HG03521 (cell line): ENCODE data around the gene SMKR1.
"Not testable (repeated sequence)": the region's sequence is repeated elsewhere in the genome, so short reads cannot be mapped to it uniquely, and the experiment has no call there.

Experiments used
- ATAC-seq: cut with Tn5 transposase; IDR thresholded peaks from one replicate; pipeline ENCODE4 v1.9.1; 2021; ENCODE audit warnings: mild to moderate bottlenecking, moderate library complexity; ENCODE audit not compliant: unreplicated experiment

Gene SMKR1

GRCh38 chr7:129501760-129502707, at the start of gene SMKR1:
Gene SMKR1, plus strand, starts transcription at chr7:129502531. Its CDS starts 294 bp downstream, at chr7:129502825.
- ATAC-seq: peak; percentile 92

DNA sequence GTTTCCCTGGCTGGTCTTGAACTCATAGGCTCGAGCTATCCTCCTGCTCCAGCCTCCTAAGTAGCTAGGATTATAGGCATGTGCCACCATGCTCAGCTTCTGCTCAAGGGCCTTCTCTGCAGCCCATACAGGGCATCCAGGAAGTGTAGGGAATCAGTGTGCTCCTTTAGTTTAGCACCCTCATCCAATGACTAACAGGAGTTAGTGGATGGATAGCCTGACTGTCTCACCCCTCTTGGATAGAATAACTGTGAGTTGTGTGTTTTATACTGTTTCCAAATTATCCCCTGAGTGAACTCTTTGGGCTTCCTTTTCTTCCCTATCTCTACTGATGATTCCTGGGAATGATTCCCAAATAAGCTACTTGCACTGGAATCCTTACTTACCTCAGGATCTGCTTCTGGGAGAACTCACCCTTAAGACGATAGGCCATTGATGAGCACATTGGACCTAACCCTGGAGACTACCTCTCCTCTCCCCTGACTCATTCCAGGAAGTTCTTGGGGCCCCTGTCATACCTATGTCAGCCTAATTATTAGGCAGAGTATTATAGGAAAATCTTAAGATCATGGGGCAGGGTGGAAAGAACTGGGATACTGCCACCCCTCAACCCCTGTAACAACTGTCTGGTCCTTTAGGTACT, 49.6 kb upstream of the SMKR1 start:
- ATAC-seq: no peak

DNA sequence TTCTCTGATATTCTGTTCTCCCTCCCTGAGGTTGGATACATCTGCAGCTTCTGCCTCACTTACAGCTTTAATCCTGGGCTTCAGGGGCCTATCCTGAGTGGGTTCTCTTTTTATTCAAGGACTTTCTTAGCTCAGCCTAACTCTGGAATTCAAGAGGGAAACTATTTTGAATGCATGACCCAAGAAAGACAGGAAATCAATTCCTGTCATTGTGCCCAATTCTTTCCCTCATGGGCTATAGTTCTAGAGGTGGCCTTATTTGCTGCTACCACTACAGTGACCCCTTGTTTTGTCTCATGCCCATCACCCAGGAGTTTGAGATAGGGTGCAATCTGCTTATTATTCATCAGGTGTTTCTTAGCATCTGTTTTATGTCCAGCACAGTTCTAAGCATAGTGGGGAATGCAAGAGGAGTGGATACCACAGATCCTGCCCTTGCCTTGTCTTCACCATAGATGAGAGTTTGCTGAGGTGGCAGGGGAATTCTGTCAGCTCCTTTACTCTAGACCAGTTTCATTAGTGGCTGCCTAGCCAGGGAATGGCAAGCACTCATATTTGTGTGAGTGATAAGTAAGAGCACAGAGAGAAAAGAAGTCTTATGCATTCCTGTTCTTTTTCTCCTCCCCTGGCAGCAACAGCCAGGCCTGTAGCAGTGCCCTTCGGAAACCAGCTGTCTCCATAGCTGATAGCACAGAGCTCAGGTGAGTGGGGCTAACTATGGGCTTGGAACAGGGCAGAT, 48.7 kb upstream of the SMKR1 start:
- no peak for ATAC-seq

GRCh38 chr7:129454249-129454551, 48.1 kb upstream of the SMKR1 start:
- ATAC-seq: no peak

GRCh38 chr7:129456421-129456820, 45.9 kb upstream of the SMKR1 start:
- no peak for ATAC-seq

- no peak for ATAC-seq
These were observed 45.2 kb upstream of the SMKR1 start for GRCh38 chr7:129457101-129457500.

- ATAC-seq: no peak
These were observed 44.2 kb upstream of the SMKR1 start for GRCh38 chr7:129458171-129458570.

DNA sequence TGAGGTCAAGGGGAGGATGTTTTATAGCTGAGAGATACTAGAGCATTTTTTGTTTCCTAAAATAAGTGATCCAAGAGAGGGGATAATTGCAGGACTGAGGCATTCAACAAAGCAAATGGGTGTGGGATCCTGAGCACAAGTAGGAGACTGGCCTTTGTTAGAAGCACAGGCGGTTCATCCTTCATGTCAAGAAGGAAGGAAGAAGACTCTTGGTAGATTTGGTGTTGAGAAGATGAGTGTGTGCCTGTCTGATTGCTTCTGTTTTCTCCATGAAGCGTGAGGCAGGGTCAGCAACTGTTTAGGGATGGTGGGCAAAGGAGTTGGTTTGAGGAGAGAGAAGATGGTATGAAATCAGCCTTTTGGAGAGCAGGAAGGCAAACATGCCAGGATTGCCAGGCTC, 40.5 kb upstream of the SMKR1 start:
- no peak for ATAC-seq

DNA sequence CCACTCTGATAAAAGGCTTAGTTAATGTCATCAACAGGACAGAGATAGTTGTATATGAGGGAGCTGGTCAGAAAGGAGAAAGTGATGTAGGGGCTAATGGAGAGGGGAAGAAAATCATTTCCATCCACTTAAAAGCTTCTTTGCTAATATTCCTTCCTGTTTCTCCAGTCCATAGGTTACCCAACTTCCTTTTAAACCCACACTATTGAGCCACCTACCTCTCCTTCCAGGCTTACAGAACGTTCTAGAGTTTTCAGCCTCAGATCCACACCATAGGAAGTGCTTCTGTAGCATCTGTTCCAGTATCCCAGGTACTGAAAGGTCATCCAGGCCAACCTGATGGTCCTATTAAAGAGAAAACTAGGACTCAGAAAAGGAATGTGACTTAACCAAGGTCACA, 39.9 kb upstream of the SMKR1 start:
- ATAC-seq: no peak

DNA sequence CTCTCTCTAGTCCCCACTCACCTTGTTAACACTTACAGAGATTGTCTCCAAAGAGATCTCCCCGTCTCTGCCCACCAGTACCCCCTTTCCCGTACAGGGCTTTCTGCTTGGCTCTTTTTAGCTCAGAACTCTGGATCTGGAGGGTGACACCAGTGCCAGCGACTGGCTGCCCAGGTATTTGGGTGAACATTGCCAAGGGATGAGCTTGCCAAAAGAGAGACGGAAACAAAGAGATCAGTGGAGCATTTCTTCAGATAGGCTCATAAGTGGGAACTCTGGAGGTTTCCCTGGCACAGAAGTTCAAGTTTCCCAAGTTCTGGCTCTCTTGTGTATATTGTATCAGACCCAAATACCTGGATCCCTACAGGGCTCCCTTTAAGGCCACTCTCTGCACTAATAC, 38.1 kb upstream of the SMKR1 start:
- ATAC-seq: no peak

GRCh38 chr7:129465080-129465479, 37.3 kb upstream of the SMKR1 start:
- ATAC-seq: no peak

DNA sequence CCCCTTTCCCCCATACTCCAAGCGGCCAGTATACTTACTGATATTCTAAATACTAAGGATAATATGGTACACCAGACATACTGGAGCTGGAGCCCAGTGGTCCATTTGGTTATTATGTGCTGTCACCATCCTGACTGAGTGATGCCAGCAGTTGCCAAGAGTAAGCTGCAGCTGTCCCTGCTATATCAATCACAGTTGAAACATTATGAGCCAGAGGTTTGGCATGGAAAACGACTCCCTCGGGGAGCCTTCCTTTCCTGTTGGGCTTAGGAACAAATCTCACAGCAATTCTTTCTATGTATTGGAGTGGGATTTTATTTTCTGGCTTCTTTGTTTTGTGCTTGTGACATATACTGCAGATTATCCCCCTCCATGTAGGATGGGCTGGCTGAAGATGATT, 35.5 kb upstream of the SMKR1 start:
- no peak for ATAC-seq

DNA sequence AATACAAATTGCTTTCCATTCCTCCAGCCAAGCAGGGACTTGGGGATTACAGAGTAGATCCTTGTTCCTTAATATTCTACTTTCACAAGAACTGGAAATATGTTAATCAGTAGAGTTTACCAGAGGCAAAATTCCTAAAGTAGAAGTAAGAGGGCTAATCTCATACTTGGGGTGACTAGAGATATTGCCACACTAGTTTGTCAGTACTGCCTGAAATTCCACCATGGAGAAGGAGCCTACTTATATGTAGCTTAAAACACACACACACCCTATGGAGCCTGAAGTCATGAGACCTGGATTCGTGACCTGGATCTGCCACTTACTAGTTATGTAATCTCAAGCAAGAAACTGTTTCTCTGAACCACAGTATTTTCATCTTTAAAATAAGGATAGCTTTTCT, 34.2 kb upstream of the SMKR1 start:
- no peak for ATAC-seq

- no peak for ATAC-seq
These were observed 33.8 kb upstream of the SMKR1 start for GRCh38 chr7:129468547-129468946.

DNA sequence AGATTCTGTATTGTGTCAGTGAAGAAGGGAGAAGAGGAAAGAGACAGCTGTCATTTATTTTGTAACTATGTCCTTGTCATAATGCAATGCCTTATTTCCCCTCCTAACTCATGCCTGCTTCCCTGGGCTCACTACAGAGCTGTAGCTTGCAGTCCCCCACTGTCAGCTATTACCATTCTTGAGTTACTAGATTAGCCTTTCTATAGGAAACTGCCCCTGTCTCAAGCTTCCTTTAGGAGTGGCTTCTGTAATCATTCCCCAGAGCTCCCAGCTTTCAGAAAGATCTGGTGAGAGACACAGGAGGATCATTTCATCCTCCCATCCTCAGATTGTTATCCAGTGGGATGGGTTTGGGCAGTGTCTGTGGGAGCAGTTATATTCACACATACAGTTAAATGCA, 32.4 kb upstream of the SMKR1 start:
- no peak for ATAC-seq

GRCh38 chr7:129470411-129470810, 31.9 kb upstream of the SMKR1 start:
- no peak for ATAC-seq

- ATAC-seq: no peak
These were observed 30.9 kb upstream of the SMKR1 start for GRCh38 chr7:129471402-129471827.

DNA sequence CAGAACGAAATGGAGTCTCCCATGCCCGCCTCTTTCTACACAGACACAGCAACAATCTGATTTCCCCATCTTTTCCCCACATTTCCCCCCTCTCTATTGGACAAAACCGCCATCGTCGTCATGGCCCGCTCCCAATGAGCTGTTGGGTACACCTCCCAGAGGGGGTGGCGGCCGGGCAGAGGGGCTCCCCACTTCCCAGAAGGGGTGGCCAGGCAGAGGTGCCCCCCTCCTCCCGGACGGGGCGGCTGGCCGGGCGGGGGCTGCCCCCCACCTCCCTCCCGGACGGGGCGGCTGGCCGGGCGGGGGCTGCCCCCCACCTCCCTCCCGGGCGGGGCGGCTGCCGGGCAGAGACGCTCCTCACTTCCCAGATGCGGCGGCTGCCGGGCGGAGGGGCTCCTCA, 26.4 kb upstream of the SMKR1 start:
- not testable (repeated sequence) for ATAC-seq

- ATAC-seq: not testable (repeated sequence)
These were observed 25.9 kb upstream of the SMKR1 start for GRCh38 chr7:129476398-129476797.

DNA sequence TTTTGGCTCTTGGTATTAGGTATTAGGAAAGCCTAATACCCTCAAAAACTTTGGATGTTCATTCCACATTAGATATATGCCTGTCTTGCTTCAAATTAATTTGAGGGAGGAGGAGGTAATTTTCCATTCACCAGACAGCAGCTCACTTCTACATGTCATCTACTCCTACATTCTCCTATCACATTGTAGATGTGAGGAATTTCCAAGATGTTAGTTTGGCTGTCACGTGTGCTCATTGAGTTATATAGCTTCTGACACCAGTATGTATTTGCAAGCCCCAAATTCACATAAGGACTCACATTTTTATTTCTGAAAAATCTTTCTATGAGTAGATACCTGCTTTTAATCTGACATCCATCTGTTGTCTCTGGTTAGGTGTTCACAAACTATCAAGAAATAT, 22.5 kb upstream of the SMKR1 start:
- ATAC-seq: no peak

DNA sequence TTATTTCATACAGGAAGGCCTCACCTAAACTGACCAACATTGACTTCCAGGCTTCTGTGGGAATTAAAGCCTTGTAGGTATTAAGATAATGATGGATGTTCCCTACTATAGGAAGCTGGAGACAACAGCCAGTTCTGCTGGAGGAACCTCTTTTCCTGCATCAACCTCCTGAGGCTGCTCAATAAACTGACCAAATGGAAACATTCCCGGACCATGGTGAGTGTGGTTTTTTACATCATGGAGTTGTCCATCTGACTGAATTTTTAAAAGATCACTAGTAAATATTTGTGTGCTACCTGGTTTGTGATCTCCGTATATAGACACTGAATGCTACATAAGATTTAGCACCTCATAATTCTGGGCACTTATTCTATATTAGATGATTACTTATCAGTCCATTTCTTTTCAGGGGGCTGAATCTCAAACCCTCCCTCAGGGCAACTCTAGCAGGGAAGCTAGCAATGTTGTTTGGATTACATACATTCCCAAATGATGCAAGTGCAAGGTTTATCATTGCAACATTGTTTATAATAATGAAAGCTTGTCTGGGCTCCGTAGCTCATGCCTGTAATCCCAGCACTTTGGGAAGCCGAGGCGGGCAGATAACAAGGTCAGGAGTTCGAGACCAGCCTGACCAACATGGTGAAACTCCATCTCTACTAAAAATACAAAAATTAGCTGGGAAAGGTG, 21.5 kb upstream of the SMKR1 start:
- ATAC-seq: no peak
